Measurements from ENCODE around the gene TSHR. TPM values are rescaled to one million over a fixed set of nuclear protein-coding genes. Genes with fewer than 3 reads are reported as not detected.

TSHR gene
- total RNA-seq, 1 donor = not detected

- H3K79me2 ChIP-seq (ENCODE audit: insufficient read depth, low read length) = no peaks in the 10 kb centered on the region
- no peak overlapping the region for H2AFZ ChIP-seq (ENCODE audit: low read length)
- no peak overlapping the region for H3K27ac ChIP-seq (ENCODE audit: low read depth, low read length)
- no peak for TF ChIP-seq CTCF (IDR thresholded peaks at IDR 0.05; ENCODE audit: extremely low read depth, low read depth, low read length)
- no peak overlapping the region for H3K4me3 ChIP-seq (ENCODE audit: insufficient read depth, low read length)
- no peaks in the 10 kb centered on the region for H4K20me1 ChIP-seq (ENCODE audit: insufficient read depth, low read length)
- no peak for DNase-seq (ENCODE audit: insufficient read length, low spot score, missing footprints)
- no peak overlapping the region for H3K4me2 ChIP-seq (ENCODE audit: insufficient read depth, low read length)
- no peaks in the 10 kb centered on the region for H3K27me3 ChIP-seq (ENCODE audit: insufficient read depth, low read length)
- H3K36me3 ChIP-seq (ENCODE audit: insufficient read depth, low read length) = no peaks in the 10 kb centered on the region
- no peaks in the 10 kb centered on the region for H3K9me3 ChIP-seq (ENCODE audit: low read depth, low read length)
- no peaks in the 10 kb centered on the region for H3K4me1 ChIP-seq (ENCODE audit: insufficient read depth, low read length)
These were observed 165.1 kb downstream of the TSHR start for GRCh38 chr14:81120501-81120900.

- Histone ChIP-seq H3K4me1 (ENCODE audit: insufficient read depth, low read length) (no peaks in the 10 kb centered on the region), H3K27ac (ENCODE audit: low read depth, low read length) (no peak overlapping the region), H3K9me3 (ENCODE audit: low read depth, low read length) (no peaks in the 10 kb centered on the region), H3K4me2 (ENCODE audit: insufficient read depth, low read length) (no peak overlapping the region), H3K36me3 (ENCODE audit: insufficient read depth, low read length) (no peaks in the 10 kb centered on the region), H3K27me3 (ENCODE audit: insufficient read depth, low read length) (no peaks in the 10 kb centered on the region), H4K20me1 (ENCODE audit: insufficient read depth, low read length) (no peaks in the 10 kb centered on the region), H3K79me2 (ENCODE audit: insufficient read depth, low read length) (no peaks in the 10 kb centered on the region), H2AFZ (ENCODE audit: low read length) (no peak overlapping the region), H3K4me3 (ENCODE audit: insufficient read depth, low read length) (no peak overlapping the region)
- no peak for DNase-seq (ENCODE audit: insufficient read length, low spot score, missing footprints)
- no peak for TF ChIP-seq CTCF (IDR thresholded peaks at IDR 0.05; ENCODE audit: extremely low read depth, low read depth, low read length)
These were observed 166.9 kb downstream of the TSHR start for GRCh38 chr14:81122326-81122725.

GRCh38 chr14:81123811-81124210 is 168.4 kb downstream of the TSHR start:
- no peak for TF ChIP-seq CTCF (IDR thresholded peaks at IDR 0.05; ENCODE audit: extremely low read depth, low read depth, low read length)
- Histone ChIP-seq H3K79me2 (ENCODE audit: insufficient read depth, low read length) (no peaks in the 10 kb centered on the region), H3K4me1 (ENCODE audit: insufficient read depth, low read length) (no peaks in the 10 kb centered on the region), H3K27ac (ENCODE audit: low read depth, low read length) (no peak overlapping the region), H3K4me3 (ENCODE audit: insufficient read depth, low read length) (no peak overlapping the region), H4K20me1 (ENCODE audit: insufficient read depth, low read length) (no peaks in the 10 kb centered on the region), H2AFZ (ENCODE audit: low read length) (no peak overlapping the region), H3K27me3 (ENCODE audit: insufficient read depth, low read length) (no peaks in the 10 kb centered on the region), H3K36me3 (ENCODE audit: insufficient read depth, low read length) (no peaks in the 10 kb centered on the region), H3K9me3 (ENCODE audit: low read depth, low read length) (no peaks in the 10 kb centered on the region), H3K4me2 (ENCODE audit: insufficient read depth, low read length) (no peak overlapping the region)
- DNase-seq (ENCODE audit: insufficient read length, low spot score, missing footprints) = no peak

- no peak overlapping the region for H2AFZ ChIP-seq (ENCODE audit: low read length)
- H3K79me2 ChIP-seq (ENCODE audit: insufficient read depth, low read length) = no peaks in the 10 kb centered on the region
- DNase-seq (ENCODE audit: insufficient read length, low spot score, missing footprints) = no peak
- no peaks in the 10 kb centered on the region for H3K36me3 ChIP-seq (ENCODE audit: insufficient read depth, low read length)
- no peak for TF ChIP-seq CTCF (IDR thresholded peaks at IDR 0.05; ENCODE audit: extremely low read depth, low read depth, low read length)
- H3K9me3 ChIP-seq (ENCODE audit: low read depth, low read length) = no peaks in the 10 kb centered on the region
- H3K4me3 ChIP-seq (ENCODE audit: insufficient read depth, low read length) = no peak overlapping the region
- no peak overlapping the region for H3K27ac ChIP-seq (ENCODE audit: low read depth, low read length)
- no peaks in the 10 kb centered on the region for H3K4me1 ChIP-seq (ENCODE audit: insufficient read depth, low read length)
- H3K27me3 ChIP-seq (ENCODE audit: insufficient read depth, low read length) = no peaks in the 10 kb centered on the region
- H4K20me1 ChIP-seq (ENCODE audit: insufficient read depth, low read length) = no peaks in the 10 kb centered on the region
- no peak overlapping the region for H3K4me2 ChIP-seq (ENCODE audit: insufficient read depth, low read length)
These were observed 170.1 kb downstream of the TSHR start for GRCh38 chr14:81125536-81125935.
